Suppressor macrophage treated with lipopolysaccharide for 1 hour (primary cell): ENCODE measurements around the gene XPO6.

ENCODE experiments used
- DNase-seq, 3 donors: peaks; one replicate each; pipeline ENCODE4 v3.0.0-alpha.2; 2020 to 2022

XPO6 gene

GRCh38 chr16:28062261-28062846 is 149.4 kb downstream of the XPO6 start:
- DNase-seq: no peak

DNA sequence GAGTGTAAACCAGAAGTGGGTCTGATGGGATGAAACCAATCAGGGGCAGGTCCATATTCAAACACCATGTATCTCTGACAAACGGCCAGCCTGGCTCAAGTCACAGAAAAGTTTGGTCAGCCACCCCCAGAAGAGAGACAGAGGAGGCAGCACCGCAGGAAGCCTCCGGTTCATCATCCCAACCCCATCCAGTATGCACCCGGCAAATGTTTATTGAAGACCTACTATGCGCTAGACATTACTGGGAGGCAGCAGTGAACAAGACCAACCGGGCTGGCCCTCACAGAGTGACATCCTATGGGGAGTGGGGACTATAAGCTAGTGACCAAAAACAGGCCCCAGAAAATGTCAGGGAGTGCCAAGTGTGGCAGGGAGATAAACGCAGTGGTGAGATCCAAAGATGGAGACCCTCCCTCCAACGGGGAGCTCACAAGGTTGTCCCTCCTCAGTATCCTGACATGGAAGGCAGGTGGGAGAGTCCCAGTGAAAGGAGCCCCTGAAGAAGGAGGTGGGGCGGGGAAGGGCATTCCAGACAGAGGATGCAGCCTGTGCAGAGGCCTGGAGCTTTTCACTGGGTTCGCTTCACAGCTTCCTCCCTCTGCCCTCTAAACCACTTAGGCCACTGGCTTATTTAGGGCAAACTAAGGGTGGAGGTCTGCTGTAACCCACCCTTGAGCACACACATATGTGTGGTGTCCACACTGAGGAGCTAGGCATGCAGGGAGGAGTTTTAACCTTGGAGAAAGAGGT is 150.2 kb downstream of the XPO6 start:
- DNase-seq: no peak

DNA sequence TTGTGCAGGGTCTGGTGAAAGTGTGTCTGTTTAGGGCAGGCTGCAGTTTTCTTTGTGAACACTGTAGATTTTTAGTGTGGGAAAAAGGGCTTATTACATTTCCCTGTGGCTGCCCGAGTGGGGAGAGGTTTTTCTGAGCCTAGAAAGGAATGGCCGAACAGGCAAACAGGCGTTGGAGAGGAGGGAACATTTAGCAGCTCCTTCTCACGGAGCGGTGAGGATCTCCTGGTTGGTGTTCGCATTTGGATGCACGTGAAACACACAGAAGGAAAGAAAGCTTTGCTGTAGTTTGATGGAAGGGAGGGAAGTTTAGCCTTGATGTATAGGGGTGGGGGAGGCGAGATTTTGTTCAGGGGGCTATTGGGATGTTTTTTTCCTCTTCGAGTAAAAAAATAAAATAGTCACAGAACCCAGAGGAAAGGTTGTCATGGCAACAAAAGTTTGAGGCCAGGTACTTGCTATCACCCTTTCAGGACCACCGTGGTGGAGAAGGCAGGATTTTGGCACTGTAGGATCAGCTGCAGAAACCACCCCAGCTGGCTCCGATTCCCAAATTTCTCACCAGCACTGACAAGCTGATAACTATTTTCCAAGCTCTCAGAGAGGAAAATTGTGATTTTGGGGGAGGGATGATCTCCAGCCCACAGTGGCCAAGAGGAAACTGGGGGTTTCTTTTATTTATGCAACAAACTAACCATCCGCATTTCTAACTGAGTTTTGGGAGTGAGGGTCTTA is 151.8 kb downstream of the XPO6 start:
- DNase-seq: no peak

DNA sequence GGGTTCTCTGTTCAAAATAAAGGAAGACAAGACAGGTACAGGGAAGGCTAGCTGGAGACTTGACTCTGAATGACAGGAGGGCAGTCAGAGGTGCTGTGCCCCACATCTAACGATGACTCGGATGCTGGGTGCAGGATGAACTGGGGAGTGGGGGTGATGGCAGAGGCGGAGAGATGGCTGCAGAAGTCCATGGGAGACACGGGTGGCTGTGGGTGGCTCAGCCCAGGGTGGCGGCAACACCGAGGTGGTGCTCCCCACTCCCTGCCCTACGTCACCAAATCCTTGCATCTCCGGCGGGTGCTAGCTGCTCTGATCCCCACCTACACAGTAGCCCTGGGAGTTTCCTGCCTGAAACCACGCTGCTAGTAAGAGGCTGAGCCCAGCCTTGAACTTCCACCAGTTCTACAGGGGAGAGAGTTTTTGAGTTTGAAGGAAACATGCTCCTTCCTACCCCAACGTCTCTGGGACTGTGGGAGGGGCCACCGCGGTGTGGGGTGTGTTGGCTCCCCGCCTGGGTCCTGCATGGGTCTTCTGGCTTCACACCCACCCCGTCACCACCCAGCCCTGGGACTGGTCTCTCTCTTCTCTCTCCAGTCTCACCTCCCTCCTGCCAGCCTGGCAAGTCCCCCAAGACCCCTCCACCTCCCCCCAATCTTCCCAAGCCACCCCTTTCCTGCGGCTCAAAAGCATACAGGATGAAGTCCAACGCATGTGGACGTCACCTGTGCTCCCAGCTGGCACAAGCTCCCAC is 152.8 kb downstream of the XPO6 start:
- peak; percentile 27 to 38 (median 37) for DNase-seq

DNA sequence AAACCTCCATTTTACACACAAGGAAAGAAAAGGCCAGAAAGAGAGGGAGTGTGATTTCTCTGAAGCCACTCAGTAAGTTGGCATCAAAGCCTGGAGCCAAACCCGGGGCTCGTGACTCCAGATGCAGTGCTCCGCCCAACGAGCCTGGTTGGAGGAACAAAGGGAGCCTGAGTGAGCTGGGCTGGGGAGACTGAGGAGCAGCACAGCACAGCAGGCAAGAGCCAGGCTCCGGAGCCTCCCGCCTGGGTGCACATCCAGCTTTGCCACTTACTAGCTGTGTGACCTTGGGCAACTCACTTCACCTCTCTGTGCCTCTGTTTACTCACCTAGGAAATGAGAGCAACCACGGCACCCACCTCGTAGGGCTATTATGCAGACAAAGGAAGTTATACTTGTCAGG is 153.8 kb downstream of the XPO6 start:
- no peak for DNase-seq

GRCh38 chr16:28053461-28053860 is 158.3 kb downstream of the XPO6 start:
- DNase-seq: no peak

- DNase-seq: no peak
Observed at GRCh38 chr16:28052274-28053128, 159.3 kb downstream of the XPO6 start.

DNA sequence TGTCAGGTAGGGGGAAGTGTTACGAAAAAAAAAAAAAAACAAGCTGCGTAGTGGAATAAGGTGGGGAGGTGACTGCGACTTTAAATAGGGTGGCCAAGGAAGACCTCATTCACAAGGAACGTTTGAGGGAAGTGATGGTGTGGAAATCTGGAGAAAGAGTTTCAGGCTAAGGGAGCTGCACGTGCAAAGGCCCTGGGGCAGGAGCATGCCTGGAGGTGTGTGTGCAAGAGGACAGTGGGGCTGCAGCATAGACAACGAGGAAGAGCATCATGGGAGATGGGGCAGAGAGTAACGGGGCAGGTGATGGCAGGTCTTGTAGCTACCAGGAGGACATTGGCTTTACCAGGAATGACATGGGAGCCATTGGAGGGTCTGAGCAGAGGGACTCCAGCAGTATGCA is 160.3 kb downstream of the XPO6 start:
- no peak for DNase-seq
